GM12892 (cell line): Measurements from ENCODE around the gene EEF1AKMT4. TPM values are rescaled to one million over a fixed set of nuclear protein-coding genes. Genes with fewer than 3 reads are reported as not detected.
A peak's percentile ranks its signal among the peaks of the same experiment; 100 is the strongest.

Source experiments
- DNase-seq: peaks from one replicate; pipeline ENCODE4 v3.0.0; 2011; ENCODE audit not compliant: insufficient read length
- FAIRE-seq: peaks from 2 replicates; lab custom pipeline; 2011; peaks lifted over from hg19 to GRCh38; lab: Jason Lieb, UNC
- POLR2A ChIP-seq: IDR thresholded peaks from 2 replicates; pipeline ENCODE4 v1.6.1; 2011; ENCODE audit warnings: low read depth, low read length, control low read depth
- POLR2AphosphoS5 ChIP-seq: IDR thresholded peaks from 2 replicates; pipeline ENCODE4 v1.6.1; 2011; ENCODE audit warnings: low read depth, low read length, control low read depth
- TAF1 ChIP-seq: IDR thresholded peaks from 2 replicates; pipeline ENCODE4 v1.6.1; 2011; ENCODE audit warnings: low read depth, mild to moderate bottlenecking, control low read depth, low read length, borderline replicate concordance
- polyA plus RNA-seq: library from polyadenylated mRNA; unstranded; fragments of >200 nt; gene quantifications from one replicate; pipeline ENCODE4 v1.2.1, GENCODE V29; 2012; ENCODE audit warnings: missing spikeins, inconsistent platforms; ENCODE audit not compliant: missing spikeins

The EEF1AKMT4 gene
- 5.6 TPM for polyA plus RNA-seq

GRCh38 chr3:184249412-184250166, at the start of gene EEF1AKMT4:
TSS of gene EEF1AKMT4 (plus strand) at chr3:184249672. CDS start at chr3:184249695, 23 bp downstream.
- TF ChIP-seq TAF1 (no peak), POLR2AphosphoS5 (no peak), POLR2A (peak; percentile 29; the same call in 1 of the 2 replicates)
- peak; percentile 93 for DNase-seq
- peak; percentile 88 for FAIRE-seq

GRCh38 chr3:184200825-184201224, 48.6 kb upstream of the EEF1AKMT4 start:
- TF ChIP-seq TAF1 (no peak), POLR2AphosphoS5 (no peak), POLR2A (no peak)
- no peak for DNase-seq
- no peak for FAIRE-seq

DNA sequence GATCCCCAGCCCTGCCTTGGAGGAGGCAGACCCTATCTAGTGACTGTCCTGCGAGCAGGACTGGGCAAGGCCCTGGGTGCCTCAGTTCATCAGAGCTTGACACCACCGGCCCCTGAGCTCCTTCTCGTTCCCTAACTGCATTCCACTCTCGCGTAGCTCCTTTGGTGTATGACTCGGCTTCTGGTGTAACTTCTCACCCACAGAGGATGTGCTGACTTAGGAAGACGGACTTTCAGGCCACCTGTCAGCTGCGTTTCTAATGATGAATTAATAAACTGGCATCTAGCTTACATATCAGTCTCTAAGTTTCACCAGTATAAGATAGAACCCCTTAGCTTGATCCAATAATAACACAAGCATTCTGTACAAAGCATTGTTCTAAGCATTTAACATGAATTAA, 45.9 kb upstream of the EEF1AKMT4 start:
- FAIRE-seq (no peak), DNase-seq (no peak)
- TF ChIP-seq POLR2AphosphoS5 (no peak), TAF1 (no peak), POLR2A (no peak)

- DNase-seq (no peak), FAIRE-seq (no peak)
- no peak for TF ChIP-seq POLR2A
- TF ChIP-seq POLR2AphosphoS5 = no peak
- TF ChIP-seq TAF1 = no peak
These were observed 40.1 kb upstream of the EEF1AKMT4 start for GRCh38 chr3:184209146-184209923.

DNA sequence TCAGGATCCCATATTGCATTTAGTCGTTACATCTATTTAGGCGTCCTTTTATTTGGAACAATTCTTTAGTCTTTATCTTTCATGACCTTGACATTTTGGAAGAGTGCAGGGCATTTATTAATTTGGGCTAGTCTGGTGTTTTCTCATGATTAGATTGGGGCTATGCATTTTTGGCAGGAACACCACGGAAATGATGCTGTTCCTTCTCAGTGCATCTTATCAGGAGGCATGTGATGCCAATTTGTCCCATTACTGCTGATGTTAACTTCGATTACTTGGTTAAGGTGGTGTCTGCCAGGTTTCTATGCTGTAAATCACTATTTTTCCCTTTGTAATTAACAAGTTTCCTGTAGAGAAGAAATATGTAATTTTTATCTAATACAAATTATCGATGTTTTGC, 38.2 kb upstream of the EEF1AKMT4 start:
- DNase-seq (no peak), FAIRE-seq (no peak)
- TF ChIP-seq POLR2A (no peak), TAF1 (no peak), POLR2AphosphoS5 (no peak)

DNA sequence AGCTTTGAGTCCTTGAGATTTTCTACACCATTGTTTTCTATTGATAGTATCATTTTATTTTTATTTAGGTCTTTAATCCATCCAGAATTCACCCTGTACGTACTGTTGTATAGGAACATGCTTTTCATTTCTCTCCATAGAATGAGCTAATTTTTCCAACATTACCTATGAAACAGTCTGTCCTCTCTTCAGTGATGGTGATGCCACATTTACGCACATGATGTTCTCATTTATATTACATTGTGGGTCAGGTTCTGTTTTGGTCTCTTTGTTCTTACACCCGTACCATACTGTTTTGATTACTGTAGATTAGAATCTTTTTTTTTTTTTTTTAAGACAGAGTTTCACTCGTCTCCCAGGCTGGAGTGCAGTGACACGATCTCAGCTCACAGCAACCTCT, 37.8 kb upstream of the EEF1AKMT4 start:
- DNase-seq = no peak
- FAIRE-seq = no peak
- TF ChIP-seq POLR2A = no peak
- no peak for TF ChIP-seq POLR2AphosphoS5
- no peak for TF ChIP-seq TAF1

DNA sequence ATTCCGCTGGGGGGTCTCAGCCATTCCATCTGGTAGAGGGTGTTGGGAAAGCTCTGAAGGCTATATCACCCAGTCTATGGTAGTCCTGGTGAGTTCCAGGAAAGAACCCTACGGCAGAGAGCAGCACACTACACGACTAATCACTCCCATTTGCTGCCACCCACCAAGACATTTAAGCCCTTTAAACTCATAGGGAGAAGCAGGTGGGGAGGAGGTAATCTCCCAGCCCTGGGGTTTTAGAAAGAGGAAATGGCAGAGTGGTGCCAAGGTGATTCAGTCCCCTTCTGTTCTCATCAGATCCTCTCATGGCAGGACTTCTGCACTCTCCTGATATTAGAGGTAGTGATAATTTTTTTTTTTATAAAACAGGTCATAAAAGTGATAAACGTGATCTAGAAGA, 30.7 kb upstream of the EEF1AKMT4 start:
- TF ChIP-seq TAF1 (no peak), POLR2A (no peak), POLR2AphosphoS5 (no peak)
- DNase-seq (no peak), FAIRE-seq (no peak)

DNA sequence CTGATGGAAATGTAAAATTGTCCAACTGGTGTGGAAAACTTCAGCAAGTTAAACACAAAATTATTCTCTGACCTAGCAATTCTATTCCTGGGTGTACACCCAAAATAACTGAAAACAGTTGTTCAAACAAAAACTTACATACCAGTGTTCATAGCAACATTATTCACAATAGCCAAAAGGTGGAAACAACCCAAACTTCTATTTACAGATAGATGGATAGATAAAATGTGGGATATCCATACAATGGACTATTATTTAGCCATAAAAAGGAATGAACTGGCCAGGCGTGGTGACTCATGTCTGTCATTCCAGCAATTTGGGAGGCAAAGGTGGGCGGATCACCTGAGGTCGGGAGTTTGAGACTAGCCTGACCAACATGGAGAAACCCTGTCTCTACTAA, 27.0 kb upstream of the EEF1AKMT4 start:
- TF ChIP-seq POLR2A (no peak), POLR2AphosphoS5 (no peak), TAF1 (no peak)
- no peak for FAIRE-seq
- no peak for DNase-seq

DNA sequence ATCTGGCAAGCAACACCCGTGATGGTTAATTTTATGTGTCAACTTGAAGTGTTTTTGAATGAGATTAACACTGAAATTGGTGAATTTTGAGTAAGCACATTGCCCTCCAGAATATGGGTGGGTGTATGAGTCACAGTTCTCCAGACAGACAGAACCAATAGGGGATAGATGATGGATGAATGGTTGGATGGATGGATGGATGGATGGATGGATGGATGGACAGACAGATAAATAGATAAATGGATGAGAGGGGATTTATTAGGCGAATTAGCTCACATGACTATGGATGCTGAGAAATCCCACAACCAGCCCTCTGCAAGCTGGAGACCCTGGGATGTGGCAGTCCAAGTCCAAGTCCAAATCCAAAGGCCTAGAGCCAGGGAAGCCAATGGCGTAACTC, 25.5 kb upstream of the EEF1AKMT4 start:
- FAIRE-seq (no peak), DNase-seq (no peak)
- TF ChIP-seq POLR2A (no peak), POLR2AphosphoS5 (no peak), TAF1 (no peak)

- no peak for TF ChIP-seq POLR2AphosphoS5
- no peak for TF ChIP-seq TAF1
- TF ChIP-seq POLR2A = no peak
- peak; percentile 68 for FAIRE-seq
- DNase-seq = peak; percentile 62
These were observed 22.0 kb upstream of the EEF1AKMT4 start for GRCh38 chr3:184227481-184227935.

GRCh38 chr3:184228376-184229137, 20.9 kb upstream of the EEF1AKMT4 start:
- no peak for FAIRE-seq
- DNase-seq = no peak
- TF ChIP-seq POLR2AphosphoS5 = no peak
- no peak for TF ChIP-seq POLR2A
- TF ChIP-seq TAF1 = no peak
